ENCODE measurements around the gene PPL.
"Not testable (repeated sequence)": the region's sequence is repeated elsewhere in the genome, so short reads cannot be mapped to it uniquely, and the experiment has no call there.

PPL gene

DNA sequence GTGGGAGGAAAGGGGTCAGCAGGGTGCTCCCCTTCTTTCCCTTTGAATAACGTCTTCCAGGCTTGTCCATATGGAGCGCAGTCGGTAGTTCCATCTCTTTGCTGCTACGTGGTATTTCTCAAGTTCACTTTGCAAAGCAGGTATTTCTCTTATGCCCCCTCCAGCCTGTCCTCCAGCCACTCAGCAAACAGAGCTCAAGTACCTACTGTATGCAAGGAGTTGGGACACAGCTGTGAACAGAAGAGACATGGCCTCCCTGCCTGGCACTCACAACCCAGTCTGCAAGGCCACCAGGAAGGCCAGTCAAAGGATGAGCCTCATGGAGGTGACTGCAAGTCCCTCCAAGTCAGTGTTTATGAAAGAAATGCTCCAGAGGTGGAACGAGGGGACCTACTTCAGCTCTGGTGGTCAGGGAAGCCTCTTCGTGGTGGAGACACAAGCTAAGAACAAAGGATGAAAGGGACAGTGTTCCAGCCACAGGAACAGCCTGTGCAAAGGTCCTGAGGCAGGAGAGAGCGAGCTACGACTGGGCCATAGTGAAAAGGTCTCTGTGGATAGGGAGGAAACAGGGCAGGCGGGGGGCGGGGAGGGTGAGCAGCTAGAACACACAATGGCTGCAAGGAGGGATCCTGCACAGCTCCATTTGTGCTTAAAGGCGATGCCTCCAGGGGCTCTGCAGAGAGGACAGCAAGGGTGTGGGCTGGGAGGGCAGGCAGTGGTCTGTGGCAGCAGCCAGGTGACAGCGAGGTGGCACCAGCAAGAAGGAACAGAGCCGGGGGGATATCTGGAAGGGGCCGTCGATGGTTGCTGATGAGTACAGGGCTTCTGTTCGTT lies 32.6 kb downstream of the PPL start:
- no peak for FAIRE-seq

DNA sequence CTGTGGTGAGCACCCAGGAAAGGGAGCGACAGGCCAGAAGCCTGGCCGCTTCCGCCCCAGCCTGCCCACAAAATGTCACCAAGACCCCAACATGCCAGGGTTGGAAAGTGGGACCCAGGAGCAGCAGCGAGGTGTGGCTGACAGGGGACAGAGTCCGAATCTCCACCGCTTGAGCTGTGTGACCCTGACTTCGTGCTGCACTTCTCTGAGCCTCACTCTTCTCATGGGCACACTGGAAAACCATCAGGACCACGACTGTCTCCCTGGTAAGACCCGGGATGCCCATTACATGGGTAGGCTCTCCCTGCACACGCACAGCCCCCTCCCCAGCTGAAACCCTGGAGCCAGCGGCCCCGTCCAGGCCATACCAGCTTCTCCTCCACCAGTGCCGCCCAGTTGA lies 34.9 kb downstream of the PPL start:
- FAIRE-seq: no peak

DNA sequence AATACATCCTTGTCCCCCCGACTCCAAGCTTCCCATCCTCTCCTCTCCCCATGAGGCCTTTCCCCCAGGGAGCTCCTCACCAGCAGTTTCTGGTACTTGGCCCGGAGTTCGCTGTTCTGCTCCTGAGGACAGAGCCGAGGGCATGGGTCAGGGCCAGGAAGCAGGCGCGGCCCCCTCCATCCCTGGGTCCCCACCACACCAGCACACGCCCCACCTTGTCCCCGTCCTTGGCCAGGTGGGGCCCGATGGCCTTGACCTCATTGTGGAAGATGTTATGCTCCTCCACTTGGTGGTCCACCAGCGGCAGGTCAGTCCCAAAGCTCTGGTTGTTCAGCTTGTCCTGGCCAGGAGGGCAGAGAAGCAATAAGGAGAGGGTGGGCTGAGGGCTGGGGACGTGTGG lies 36.2 kb downstream of the PPL start:
- no peak for FAIRE-seq

DNA sequence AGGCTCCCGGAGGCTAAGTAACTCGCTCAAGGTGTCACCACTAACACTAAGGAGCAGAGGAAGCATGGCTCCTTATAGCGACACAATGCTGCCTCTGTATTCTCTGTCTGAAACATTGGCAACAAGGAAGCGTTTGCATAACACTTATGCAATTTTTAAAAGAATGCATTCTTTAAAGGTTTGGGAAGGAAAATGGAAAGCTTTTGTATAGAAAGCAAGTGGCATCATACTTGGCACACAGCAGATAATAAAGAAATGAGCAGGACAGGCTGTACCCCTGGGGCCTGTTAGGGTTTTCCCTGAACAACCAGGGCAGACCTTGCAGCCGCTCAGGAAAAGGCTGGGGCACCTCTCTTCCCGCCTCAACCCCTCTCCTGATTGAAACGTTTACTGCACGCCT lies 36.9 kb downstream of the PPL start:
- FAIRE-seq: no peak

DNA sequence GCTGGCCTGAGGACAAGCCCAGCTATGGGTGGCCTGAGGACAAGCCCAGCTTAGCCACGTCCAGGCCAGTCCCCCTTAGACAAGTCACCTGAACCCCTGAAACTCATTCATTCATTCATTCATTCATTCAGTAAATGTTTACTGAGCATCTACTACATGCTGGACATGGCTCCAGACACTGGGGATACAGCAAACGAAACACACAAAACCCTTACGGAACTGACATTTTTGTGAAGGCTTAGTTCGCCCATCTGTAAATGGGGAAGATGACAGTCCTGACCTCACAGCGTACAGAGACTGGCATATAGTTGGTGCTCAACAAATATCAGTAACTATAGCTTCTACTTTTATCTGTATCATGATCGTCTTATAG lies 37.5 kb downstream of the PPL start:
- no peak for FAIRE-seq

DNA sequence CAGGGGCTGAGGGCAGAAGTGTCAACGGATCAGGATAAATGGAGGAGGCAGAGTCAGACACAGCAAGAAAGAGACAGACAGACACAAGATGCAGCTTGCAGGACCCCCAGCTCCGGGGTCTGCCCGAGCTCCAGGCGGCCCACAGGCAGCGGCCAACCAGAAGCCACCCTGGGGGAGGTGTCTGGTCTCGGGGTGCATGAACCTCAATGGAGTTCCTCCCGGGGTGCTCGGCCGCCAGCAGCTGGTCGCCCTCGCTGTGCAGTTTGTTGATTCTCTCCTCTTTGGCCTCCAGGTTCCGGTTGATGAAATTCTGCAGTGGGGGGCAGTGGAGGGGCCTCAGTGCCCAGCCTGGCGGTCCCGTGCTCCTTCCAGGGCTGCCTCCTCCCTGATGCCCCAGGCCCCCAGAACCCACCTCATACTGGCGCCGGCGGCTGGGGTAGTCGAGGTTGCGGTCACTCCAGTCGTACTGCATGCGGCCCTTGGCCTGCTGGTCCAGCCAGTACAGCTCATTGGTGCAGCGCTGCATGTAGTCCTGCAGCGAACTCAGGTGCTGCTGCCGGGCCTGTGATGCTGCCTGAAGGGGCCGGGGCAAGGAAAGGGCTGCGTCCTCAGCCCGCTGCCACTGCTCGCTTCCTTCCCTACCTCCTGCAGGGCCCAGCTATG lies 38.0 kb downstream of the PPL start:
- FAIRE-seq: no peak

DNA sequence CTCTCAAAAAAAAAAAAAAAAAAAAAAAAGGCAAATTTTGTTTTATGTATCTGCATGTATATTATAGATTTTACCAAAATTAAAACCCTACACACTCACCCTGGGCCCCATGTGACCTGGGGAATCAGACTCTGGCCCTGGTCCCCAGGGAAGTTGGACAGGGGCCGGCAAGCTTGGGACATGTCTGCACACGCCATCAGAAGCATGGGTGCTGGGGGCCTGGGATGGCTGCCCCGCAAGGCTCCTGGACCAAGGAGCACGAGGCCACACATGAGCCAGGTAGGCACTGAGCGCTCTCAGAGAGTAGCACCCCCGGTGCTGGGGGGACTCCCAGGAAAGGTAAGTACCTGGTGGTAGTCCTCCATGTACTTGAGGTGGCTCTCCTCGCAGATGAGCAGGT lies 39.6 kb downstream of the PPL start:
- FAIRE-seq: no peak

DNA sequence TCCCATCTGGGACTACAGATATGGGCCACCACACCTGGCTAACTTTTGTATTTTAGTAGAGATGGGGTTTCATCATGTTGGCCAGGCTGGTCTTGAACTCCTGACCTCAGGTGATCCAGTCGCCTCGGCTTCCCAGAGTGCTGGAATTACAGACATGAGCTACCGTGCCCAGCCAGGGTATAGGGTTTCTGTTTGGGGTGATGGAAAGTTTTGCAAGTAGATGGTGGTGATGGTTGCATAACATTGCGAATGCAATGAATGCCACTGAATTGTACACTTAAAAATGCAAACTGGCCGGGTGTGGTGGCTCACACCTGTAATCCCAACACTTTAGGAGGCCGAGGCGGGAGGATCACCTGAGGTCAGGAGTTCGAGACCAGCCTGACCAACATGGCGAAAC lies 40.2 kb downstream of the PPL start:
- not testable (repeated sequence) for FAIRE-seq

DNA sequence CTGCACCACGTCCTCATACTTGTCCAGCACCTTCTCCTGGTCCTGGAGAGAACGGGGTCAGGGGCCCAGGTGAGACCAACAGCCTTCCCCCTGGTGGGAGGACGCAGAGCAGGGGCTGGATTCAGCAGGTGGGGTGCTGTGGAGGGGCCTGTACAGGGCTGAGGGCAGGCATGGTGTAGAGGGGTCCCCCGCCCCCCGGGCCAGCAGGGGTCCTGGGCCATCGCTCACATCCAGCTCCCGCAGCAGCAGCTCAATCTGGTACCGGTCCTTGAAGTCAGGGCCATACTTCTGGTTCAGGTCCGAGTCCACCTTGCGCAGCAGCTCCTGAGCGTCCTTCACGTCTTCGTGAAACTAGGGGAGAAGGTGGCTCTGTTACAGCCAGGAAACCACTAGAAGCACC lies 41.6 kb downstream of the PPL start:
- no peak for FAIRE-seq

DNA sequence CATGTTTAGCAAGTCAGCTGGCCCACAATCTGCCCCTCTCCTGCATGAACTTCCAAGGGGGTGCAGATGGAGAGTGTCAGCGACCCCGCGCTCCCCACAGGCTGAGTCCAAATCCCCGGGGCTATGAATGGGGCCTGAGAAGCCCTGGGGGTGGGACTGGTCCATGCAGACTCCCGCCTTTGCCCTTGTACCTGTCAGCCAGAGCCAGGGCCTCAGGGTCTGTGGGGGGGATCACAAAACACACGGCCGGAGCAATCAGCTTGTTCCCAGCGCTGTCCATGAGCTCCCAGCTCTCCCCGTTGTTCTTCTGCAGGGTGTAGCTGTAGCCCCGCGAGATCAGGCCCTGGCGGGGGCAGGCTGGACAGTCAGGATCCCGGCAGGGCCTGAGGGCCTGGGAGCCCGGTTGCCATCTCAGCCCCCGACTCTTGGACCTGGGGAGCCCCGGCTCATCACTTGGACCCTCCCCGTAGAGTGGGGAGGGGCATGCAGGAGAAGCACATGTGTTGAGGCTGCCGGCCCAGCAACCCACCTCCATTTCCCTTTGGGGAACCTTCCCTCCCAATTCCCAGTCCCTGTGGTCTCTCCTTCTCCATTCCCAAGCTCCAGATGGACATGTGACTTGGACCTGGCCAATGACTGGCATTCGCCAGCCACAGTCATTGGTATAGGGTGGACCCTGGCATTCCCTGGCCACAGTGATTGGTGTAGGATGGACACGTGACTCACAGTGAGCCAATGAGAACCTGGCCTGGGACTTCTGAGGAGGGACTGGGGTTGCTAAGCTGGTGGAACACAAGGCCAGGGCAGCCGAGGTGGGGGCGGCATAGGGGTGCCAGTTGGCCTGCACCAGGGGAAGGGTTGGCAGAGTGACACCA lies 42.4 kb downstream of the PPL start:
- no peak for FAIRE-seq

DNA sequence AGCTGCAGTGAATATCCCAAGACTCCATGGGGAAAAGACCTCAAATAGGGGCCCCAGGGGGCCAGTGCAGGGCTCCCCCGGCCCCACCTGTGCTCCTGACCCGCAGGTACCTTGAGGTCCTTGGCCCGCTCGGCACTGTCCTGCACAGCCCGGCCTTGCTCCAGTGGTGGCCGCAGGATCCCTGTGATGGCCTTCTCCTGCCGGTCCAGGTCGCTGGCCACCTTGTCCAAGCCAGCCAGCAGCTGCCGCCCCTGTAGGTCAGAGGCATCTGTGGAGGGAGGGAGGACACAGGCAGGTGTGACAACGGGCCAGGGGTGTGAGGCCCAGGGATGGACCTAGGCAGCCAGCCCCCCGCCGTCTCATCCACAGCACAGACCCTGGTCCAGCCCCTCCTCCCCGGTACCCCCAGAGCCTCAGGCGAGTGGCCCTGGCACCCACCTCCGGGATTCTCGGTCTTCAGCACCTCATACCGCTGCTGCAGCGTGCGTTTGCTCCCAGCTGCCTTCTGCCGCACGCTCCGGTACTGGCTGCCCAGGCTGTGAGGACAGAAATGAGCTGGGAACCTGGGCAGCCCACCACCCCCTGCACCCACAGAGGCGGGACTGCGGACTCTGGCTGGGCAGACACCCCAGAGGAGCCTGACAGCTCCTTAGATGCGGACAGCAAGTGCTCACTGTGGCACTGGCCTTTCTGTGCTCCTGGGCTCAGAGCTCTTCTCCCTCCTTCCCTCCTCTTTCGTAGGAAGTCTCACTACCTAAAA lies 43.7 kb downstream of the PPL start:
- no peak for FAIRE-seq

DNA sequence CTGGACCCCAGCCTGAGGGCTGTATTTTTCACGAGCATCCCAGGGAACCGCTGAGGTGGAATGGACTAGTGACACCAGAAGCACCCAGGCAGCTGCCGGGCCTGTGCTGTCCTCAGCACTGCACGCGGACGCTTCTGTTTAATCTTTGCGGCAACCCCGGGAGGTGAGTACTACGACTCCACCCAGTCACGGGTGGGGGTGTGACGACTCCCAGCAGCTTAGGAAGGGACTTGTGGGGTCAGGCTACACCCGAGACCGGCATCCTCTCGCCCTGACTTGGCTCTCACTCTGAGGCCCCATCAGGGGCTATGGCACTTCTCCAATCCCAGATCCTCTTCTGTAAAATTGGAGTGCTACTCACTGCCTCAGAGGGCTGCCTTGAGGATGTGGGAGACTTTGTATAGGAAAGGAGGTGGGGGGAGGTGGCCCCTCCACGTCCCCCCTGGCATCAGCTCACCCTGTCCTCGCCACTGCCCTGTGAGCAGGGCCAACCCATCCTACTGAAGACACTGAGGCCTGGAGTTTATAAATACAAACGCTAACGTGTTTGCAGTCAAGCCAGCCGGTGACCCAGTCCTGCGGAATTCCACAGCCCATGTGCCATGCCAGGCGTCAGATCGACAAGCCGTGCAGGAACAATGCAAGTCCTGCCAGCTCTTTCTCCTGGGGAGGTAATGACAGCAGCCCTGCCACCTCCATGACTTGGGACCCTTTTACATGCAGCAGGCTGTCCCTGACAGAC lies 44.4 kb downstream of the PPL start:
- FAIRE-seq: no peak

DNA sequence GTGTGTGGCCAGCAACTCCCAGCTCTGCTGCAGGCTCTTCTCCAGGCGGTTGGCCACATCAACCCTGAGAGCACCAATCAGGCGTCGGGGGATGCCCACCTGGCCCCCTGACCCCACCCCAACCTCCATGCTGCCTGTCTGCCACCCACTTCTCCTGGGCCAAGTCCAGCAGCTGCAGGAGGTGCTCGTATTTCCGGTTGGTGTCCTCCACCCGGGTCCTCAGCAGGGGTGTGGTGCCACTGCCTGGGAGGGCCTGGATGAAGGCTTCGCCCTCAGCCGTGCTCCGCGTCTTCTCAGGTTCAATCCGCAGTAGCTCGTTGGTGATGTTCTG lies 45.1 kb downstream of the PPL start:
- no peak for FAIRE-seq

DNA sequence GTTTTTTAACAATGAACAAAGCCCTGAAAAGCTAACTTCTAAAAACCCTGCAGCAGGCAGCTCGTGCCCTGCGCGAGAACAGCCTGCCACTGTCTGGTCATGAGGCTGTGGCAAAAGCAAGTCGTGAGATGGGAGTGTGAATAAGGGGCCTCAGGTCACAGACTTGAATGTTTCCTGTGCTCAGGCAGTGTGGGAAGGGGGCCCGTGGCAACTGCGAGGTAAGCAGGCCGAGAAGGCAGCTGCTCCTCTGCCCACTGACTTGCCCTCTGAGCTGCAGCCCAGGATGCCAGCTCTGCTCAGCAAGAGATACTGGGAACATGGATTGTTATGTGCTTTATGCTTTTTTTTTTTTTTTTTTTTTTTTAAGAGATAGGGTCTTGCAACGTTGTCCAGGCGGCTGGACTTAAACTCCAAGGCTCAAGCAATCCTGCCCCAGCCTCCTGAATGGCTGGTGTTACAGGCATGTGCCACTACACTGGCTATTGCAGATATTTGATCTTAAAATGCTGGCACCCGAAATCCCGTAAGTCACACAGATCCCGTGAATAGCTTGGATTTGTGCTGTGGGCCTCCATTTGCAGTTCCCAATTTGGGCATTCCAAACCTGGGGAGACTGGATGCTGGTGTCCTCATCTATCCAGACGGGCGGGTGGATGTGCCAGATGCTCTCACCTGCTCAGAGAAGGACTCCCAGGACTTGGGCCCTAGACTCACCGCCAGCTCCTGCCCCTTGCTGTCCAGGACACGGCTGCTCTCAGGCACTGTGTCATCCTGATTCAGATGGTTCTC lies 45.7 kb downstream of the PPL start:
- FAIRE-seq: no peak

DNA sequence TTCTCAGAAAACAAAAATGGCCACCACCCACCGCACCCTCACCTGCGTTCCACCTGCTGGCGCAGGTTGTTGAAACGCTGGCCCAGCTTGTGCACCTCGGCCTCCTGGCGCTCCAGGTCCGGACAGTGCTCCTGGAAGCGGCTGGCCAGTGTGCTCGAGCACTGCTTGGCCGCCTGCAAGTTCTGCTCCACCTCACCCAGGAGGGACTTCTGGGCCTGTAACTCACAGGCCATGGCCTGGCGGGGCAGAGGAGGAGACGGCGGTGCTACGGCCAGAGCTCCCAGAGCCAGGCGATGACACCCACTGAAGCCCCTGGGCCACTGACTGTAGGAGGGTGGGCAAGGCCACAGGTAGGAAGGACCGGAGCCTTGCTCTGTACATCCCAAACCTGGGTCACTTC lies 46.3 kb downstream of the PPL start:
- FAIRE-seq: no peak

DNA sequence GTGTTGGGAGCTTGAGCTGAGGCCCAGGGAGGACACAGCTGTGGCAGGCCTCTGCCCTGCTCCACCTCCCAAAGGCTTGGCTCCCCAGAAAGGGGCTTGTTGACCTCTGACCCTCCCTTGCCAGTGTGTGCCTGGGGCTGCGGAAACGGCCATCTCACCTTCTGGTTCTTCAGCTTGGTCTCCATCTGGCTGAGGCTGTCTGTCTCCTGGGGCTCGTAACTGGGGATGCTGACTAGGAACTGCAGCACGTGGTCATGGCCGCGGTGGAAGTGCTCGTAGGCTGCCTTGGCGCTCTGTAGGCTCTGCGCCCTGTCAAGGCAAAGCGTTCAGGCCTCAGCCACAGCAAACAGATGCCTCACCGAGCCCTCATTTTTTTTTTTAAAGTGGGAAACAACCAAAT lies 46.9 kb downstream of the PPL start:
- no peak for FAIRE-seq

DNA sequence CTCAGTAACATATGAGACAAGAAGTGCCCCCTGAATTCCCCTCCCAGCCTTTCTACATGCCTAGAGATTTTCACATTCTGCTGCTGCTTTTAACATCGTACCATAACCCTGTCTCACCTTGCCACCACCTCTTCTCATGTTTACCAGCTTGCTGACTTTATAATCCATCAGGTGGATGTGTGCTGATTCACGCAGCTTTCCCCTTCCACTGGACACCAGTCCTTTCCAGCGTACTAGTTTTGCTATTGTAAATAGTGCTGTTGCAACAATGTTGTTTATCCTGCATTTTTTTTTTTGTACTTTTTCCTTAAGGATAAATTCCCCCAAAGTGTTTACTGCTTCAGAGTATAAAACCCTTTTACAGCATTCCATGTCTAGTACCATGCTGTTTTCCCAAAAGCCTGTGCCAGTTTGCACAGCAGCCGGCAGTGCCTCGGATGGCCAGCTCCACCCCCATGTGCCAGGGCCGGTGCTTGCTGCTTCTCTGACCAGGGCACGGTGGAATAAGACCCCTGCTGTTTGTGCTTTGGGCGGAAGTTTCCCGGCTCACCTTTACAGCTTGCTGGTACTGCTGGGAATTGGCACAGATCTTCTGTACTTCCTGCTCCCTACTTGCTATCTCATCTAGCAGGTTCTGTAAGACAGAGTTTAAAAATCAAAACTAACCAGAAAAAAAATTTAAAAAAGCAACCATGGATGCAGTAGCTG lies 48.4 kb downstream of the PPL start:
- FAIRE-seq: no peak

DNA sequence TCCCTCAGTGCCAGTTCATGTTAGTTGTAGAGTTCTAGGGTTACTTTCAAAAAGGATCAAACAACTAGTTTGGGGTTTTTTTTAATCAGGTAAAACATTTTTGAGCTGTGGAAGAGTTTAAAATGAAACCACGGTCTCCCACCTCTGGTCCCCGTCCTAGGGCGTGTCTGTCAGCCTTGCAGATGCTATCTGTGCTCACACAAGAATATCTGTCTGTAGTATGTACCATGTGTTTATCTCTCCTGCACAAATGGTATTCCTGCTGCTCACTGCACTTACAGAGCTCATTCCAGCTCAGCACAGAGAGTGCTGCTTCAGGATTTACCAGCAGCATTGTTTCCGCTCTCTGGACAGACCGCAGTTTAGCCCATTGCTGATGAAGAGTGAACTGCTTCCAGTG lies 50.8 kb downstream of the PPL start:
- FAIRE-seq: no peak

DNA sequence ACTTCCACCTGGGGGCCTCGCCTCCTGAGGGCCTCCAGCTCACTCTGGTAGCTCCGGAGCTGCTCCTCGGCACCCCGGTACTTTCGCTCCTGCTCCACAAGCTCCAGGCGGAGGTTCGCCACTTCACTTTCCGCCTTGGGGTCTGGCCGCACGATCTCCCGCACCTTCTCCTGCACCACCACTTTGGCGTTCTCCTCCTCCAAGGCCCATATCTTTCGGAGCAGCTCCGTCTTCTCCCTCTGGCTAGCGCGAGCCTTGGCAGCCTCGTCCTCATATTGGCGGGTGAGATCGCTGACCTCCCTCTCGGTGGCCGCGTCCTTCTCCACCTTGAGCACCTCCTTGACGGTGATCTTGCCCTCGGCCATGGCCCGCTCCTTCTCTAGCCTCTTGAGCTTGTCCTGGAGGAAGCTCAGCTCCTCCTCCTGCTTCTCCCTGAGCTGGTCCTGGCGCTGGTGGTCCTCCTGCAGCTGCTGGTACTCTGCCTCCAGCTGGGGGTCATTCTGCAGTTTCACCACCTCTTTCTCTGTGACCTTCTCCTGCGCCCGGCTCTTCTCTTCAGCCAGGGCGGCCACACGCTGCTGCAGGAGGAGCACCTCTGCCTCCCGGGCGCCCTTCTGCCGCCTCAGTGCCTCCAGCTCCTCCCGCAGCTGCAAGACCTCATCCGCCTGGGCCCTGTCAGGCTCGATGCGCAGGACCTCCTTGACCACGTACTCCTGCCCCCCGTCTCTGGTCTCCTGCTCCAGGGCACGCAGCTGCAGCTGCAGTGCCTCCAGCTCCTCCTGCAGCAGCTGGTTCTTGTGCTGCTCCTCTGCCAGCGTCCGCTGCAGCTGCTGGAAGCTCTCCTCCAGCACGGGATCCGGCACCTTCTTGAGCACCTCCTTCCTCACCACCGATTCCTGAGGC lies 51.7 kb downstream of the PPL start:
- no peak for FAIRE-seq

DNA sequence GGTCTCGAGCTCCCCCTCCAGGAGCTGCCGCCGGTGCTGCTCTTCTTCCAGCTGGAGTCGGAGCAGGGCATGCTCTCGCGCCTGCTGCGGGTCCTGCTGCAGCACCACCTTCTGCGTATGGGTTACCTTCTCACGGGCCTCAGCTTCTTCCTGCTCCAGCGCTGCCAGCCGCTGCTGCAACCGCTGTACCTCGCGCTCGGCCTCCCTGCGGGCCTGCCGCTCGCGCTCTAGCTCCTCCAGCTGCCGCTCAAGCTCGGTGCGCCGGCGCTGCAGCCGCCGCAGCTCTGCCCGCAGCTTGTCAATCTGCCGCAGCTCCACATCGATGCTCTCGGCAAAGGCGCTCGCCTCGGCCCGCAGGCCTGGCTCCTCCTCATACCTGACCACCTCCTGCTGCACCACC lies 52.7 kb downstream of the PPL start:
- FAIRE-seq: no peak
